GM18907 (cell line): ENCODE measurements around the gene TNFRSF1B.

Experiments used
- ATAC-seq: cut with Tn5 transposase; IDR thresholded peaks from one replicate; pipeline ENCODE4 v1.9.1; 2021; ENCODE audit warnings: mild to moderate bottlenecking, moderate library complexity; ENCODE audit not compliant: unreplicated experiment

Gene TNFRSF1B

GRCh38 chr1:12188657-12189327 is 22.0 kb downstream of the TNFRSF1B start:
- ATAC-seq: no peak

DNA sequence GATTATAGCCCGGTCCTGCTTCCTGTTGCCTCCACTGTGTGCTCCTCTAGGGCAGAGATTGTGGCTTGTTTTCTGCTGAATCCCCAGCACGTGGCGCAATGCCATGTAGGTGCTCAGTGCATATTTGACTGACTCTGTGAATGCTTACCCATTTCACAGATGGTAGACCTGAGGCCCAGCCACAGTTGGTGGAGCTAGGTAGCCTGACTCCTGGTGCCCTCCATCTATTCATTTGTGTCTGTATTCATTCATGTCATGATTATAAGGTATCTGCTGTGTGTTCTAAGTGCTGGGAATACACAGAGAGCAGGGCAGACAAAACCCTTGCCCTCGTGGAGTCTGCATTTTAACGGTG is 22.5 kb downstream of the TNFRSF1B start:
- ATAC-seq: no peak

- ATAC-seq: no peak
Measured at GRCh38 chr1:12191242-12192032, 24.6 kb downstream of the TNFRSF1B start.

DNA sequence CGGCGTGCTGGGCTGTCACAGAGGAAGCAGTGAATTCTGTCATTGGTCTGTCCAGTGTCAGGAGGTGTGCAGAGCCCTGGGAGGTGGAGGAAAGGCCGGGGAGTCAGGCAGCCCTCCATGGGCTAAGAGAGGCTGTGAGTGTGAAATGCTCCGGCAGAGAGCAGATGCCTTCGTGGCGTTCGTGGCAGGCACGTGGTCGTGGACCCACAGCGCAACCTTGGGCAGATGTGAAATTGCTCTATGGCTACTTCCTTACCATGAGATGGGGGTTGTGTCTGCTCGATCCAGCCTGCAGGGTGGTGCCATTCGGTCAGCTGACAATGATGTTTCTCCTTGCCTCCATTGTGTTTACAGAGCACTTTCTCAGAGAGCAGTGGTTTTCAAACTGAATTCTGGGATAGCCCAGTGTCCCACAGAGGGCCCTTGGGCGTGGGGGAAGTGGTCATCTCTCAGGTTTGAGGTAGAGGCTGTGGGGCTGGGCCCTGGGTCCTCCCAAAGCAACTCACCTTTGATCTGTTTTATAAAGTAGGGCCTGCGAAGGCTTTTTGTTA is 27.9 kb downstream of the TNFRSF1B start:
- ATAC-seq: no peak

- ATAC-seq: no peak
Measured at GRCh38 chr1:12195416-12195815, 28.6 kb downstream of the TNFRSF1B start.

GRCh38 chr1:12196641-12197482 is 30.1 kb downstream of the TNFRSF1B start:
- ATAC-seq: no peak

DNA sequence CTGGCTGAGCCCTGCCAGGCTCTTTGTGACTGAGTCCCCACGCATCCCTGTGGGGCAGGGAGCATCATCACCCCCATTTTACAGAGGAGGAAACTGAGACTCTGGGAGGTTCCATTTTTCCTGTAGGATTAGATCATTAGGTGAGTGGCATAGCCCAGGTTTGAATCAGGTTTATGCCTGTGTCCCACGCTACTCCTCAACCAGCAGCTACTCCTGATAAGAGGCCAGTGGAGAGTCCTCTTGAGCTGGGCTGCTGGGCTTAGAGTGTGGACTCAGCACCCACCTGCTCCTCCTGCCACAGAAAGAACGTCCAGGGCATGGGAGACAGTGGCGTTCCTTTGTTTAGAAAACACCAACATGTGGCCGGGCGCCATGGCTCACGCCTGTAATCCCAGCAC is 30.7 kb downstream of the TNFRSF1B start:
- ATAC-seq: no peak

DNA sequence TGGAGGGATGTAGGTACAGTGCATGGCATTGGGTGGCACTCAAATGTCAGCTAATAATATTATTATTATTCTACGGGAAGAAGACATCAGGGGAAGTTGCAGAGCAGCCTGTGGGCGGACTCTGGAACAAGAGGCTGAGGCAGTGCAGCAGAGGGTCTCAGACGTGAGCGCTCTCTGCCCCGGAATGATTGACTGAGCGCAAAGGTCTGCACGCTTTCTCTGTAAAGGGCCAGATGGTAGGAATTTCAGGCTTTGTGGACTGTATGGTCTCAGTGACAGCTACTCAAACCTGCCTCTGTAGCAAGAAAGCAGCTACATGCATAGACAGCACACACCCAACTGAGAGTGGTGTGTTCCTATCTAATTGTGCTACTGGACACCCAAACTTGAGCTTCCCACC is 33.4 kb downstream of the TNFRSF1B start:
- no peak for ATAC-seq

- ATAC-seq: no peak
Measured at GRCh38 chr1:12201352-12202189, 34.8 kb downstream of the TNFRSF1B start.

GRCh38 chr1:12202190-12202497 is 35.4 kb downstream of the TNFRSF1B start:
- no peak for ATAC-seq

DNA sequence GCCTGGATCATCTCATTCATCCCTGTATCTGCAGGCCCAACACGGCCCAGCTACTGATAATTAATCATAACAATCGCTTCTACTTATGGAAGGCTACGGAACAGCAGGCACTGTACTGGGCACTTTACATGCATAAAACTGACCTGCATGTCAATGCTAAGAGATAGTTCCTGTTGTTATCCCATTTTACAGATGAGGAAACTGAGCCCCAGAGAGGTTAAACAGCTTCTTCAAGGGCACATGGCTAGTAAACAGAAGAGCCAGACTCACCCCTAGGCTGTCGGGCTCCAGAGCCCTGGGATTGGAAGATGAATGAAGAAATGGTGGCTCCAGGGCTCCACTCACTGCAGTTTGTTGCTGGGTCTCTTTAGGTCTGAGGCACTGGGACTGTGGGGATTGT is 35.8 kb downstream of the TNFRSF1B start:
- no peak for ATAC-seq

DNA sequence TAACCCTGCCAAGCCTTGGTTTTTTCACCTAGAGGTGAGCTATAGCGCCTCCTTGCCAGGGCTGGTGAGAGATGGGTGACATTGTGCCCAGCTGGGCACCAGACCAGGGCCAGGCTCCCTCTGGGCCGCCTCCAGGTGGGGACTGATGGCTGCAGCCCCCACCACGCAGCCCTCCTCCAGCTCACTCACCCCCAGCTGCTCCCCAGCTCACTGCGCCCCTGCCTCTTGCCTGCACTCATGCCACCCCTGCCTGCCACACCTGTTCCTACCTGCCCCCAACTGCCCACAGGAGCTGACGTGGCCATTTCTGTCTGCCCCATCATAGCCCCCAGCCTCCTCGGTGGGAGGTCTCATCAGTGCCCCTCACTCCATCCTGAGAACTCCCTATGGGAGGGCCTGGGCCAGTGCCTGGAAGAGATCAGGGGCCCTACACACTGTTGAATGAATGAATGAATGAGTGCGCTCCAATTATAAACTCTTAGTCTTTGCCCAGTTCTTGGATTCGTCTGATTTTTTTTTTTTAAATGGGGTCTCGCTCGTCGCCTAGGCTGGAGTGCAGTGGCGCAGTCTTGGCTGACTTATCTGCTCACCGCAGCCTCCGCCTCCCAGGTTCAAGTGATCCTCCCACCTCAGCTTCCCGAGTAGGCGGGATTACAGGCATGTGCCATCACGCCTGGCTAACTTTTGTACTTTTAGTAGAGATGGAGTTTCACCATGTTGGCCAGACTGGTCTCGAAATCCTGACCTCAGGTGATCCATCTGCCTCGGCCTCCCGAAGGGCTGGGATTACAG is 36.6 kb downstream of the TNFRSF1B start:
- ATAC-seq: no peak

DNA sequence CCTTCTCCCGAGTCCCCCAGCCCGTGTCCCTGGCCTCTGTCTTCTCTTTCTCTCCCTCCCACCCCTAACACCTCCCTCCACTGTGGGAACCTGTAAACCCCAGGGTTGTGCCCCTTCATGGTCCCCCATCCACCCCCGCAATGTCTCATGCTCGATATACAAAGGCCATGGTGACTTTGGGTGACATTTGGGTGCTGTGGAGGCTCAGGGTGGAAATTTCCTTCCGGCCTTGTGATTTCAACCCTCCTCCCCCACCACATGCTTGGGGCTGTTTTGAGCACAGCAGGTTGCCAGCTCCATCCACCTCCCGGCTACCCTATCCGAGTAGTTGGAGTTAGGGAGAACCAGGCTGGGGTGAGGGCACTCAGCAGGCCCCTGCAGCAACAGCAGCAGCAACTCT is 37.3 kb downstream of the TNFRSF1B start:
- no peak for ATAC-seq

DNA sequence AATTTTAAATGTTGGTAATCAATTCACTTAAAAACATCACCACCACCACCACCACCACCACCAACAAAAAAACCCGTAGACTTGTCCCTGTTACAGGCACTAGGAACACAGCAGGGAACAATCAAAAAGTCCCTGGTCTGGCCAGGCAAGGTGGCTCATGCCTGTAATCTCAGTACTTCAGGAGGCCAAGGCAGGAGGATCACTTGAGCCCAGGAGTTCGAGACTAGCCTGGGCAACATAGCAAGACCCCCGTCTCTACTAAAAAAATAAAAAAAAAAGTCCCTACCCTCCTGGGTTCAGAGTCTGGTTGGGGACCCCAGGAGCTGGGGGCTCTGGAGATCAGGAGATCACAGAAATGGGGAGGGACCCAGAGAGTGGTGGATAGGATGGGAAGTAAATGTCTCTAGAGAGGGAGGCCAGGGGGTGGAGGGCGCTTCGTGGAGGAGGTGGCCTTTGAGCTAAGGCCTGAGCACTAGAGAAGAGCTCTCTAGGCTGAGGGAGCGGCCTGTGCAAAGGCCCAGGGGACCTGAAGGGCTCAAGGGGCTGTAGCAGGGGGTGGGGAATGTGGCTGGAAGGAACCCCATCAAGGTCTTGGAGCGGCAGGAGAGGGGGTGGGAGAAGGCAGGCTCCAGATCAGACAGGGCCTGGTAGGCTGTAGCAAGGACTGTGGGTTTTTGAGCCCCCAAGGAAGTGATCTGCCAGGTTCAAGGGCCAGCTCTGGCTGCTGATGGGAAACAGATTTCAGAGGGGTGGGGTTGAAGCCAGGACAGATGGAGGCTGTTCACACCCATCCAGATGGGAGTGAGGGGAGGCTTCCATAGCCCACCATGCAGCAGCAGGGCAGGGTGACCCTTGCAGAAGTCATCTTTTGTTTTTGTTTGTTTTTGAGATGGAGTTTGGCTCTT is 38.2 kb downstream of the TNFRSF1B start:
- ATAC-seq: no peak

DNA sequence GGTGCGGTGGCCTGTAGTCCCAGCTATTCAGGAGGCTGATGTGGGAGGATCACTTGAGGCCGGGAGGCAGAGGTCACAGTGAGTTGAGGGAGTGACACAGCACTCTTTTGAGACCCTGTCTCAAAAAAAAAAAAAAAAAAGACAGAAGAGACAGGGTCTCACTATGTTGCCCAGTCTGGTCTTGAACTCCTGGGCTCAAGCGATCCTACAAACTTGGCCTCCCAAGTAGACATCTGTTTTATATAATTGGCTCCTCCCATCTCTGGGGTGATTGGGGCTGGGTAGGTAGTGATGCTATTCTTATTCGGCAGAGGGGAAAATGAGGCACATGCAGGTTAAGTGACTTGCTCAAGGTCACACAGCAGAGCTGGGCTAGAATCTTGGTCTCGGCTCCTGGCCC is 39.4 kb downstream of the TNFRSF1B start:
- ATAC-seq: no peak

DNA sequence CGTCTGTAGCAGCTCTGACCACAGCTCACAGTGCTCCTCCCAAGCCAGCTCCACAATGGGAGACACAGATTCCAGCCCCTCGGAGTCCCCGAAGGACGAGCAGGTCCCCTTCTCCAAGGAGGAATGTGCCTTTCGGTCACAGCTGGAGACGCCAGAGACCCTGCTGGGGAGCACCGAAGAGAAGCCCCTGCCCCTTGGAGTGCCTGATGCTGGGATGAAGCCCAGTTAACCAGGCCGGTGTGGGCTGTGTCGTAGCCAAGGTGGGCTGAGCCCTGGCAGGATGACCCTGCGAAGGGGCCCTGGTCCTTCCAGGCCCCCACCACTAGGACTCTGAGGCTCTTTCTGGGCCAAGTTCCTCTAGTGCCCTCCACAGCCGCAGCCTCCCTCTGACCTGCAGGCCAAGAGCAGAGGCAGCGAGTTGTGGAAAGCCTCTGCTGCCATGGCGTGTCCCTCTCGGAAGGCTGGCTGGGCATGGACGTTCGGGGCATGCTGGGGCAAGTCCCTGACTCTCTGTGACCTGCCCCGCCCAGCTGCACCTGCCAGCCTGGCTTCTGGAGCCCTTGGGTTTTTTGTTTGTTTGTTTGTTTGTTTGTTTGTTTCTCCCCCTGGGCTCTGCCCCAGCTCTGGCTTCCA is 40.1 kb downstream of the TNFRSF1B start:
- ATAC-seq: no peak

DNA sequence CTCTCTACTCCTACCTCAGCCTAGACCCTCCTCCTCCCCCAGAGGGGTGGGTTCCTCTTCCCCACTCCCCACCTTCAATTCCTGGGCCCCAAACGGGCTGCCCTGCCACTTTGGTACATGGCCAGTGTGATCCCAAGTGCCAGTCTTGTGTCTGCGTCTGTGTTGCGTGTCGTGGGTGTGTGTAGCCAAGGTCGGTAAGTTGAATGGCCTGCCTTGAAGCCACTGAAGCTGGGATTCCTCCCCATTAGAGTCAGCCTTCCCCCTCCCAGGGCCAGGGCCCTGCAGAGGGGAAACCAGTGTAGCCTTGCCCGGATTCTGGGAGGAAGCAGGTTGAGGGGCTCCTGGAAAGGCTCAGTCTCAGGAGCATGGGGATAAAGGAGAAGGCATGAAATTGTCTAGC is 41.5 kb downstream of the TNFRSF1B start:
- no peak for ATAC-seq

GRCh38 chr1:12208764-12209494 is 42.1 kb downstream of the TNFRSF1B start:
- peak; percentile 44 for ATAC-seq
